ENCODE results near the gene RAD51B. TPM values are rescaled to one million over a fixed set of nuclear protein-coding genes. Genes with fewer than 3 reads are reported as not detected.

RAD51B gene
- 14.6 and 16.7 TPM in 2 replicates for total RNA-seq
- long read RNA-seq, transcript RAD51B-201 (7 exons, 922 nt) = major isoform, 9 of 21 reads
- long read RNA-seq, partial matches to known transcripts = 3 of 21 reads
- long read RNA-seq, other reads (novel, unspliced or antisense) = 9 of 21 reads

DNA sequence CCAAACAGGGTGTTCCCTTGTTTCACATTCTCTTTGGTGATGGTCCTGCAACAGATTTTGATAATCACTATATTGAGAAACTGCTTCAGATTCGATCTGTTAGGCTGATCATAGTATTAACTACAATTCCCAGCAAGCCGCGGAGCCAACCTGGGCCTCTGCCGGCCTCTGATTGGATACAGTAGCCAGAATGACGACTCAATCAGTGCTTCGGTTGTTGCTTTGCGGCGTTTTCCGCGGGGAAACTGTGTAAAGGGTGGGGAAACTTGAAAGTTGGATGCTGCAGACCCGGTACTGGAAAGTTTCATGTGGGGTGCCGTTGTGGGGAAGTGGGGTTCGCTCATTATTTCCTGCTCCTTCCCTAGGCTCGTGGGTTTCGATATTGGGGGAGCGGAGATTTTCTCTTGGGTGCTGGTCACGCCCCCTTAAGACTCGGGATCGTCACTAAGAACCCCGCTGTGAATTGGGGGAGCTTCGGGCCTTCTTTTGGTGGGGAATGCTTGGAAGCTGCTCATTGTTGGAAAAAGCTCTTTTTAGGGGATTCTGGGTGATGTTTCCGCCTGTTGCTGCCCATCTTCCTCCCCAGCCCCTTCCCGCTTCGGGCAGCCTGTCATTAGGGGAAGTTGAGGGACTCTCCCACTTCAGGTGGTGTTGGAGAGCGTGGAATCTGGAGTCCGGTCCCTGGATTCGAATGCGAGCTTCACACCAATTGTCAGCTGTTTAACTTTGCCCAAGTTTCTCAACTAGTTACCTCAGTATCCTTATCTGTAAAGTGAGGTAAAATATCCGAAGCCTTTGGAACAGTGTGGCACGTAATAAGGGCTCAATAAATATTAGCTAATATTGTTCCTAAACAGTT is at the start of gene RAD51B:
Gene RAD51B (plus strand): TSS at position 217 of the 859 bp plus-strand sequence.
- peak; percentile 79 for DNase-seq (ENCODE audit: low read depth, low spot score)
- TF ChIP-seq, protein P1, sequence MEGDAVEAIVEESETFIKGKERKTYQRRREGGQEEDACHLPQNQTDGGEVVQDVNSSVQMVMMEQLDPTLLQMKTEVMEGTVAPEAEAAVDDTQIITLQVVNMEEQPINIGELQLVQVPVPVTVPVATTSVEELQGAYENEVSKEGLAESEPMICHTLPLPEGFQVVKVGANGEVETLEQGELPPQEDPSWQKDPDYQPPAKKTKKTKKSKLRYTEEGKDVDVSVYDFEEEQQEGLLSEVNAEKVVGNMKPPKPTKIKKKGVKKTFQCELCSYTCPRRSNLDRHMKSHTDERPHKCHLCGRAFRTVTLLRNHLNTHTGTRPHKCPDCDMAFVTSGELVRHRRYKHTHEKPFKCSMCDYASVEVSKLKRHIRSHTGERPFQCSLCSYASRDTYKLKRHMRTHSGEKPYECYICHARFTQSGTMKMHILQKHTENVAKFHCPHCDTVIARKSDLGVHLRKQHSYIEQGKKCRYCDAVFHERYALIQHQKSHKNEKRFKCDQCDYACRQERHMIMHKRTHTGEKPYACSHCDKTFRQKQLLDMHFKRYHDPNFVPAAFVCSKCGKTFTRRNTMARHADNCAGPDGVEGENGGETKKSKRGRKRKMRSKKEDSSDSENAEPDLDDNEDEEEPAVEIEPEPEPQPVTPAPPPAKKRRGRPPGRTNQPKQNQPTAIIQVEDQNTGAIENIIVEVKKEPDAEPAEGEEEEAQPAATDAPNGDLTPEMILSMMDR (conservative IDR thresholded peaks at IDR 0.05) = no peak
- peak within 1 kb of the TSS; percentile 97 for H3K4me3 Mint-ChIP-seq
- peak within 1 kb of the TSS; percentile 99 for H3K27ac Mint-ChIP-seq (ENCODE audit: unreplicated experiment)
- no peaks in the 10 kb centered on the region for H3K9me3 Mint-ChIP-seq
- peaks cover 44% of the 10 kb centered on the region for H3K4me1 Mint-ChIP-seq
- no peaks in the 10 kb centered on the region for H3K36me3 Mint-ChIP-seq (ENCODE audit: low read depth)
- no peaks in the 10 kb centered on the region for H3K27me3 Mint-ChIP-seq (ENCODE audit: low read depth)

DNA sequence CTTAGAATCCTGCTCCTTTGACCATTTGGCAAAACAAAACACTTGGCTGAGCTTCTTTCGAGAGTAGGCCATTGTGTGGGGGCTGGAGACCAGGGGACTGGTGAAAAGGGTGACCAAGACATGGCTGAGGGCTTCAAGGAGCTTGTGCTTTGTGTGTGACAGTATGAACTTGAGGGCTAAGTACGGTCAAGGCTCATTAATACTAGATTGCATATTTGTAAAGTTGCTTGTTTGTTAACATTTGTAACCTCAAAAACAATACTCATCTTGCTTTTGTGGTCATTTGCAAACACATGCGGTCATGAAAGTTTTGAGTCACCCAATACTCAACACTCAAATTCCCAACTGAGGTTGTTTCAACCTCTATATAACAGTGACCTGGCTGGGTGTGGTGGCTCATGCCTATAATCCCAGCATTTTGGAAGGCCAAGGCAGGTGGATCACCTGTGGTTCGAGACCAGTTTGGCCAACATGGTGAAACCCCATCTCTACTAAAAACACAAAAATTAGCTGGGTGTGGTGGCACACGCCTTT is 45.7 kb upstream of the RAD51B start:
- no peaks in the 10 kb centered on the region for H3K9me3 Mint-ChIP-seq
- no peak overlapping the region for H3K27ac Mint-ChIP-seq (ENCODE audit: unreplicated experiment)
- TF ChIP-seq, protein P1 (conservative IDR thresholded peaks at IDR 0.05) = no peak
- H3K36me3 Mint-ChIP-seq (ENCODE audit: low read depth) = peaks cover 16% of the 10 kb centered on the region
- no peaks in the 10 kb centered on the region for H3K4me1 Mint-ChIP-seq
- no peak overlapping the region for H3K4me3 Mint-ChIP-seq
- no peaks in the 10 kb centered on the region for H3K27me3 Mint-ChIP-seq (ENCODE audit: low read depth)
- no peak for DNase-seq (ENCODE audit: low read depth, low spot score)

DNA sequence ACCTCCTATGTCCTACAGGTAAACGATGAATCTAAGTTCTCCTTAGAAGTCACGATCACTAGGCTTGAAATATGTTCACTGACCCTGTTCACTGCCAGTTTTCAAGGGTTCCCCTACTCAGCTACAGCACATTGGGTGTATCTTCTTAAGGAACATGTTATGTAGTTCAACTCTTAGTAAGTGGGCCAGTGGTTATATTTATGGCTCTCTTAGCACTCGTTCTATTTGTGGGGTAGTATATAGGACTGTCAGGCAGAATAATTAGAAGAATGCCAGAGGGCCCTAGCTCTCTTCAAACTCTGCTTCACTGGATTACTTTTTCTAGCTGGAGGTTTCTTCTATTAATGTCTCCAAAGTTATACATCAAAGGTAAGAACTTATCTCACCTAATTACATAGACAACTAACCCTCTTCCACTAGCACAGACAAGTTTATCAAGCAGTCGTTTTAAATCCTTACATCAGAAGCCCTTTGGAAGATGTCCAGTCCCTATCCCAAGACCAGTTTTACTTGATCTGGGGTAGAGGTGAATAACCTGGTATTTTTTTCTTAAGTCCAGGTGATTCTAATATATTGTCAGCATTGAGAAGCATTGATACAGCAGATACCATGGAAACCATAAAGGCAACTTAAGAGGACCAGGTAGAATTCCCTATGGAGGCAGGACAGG is 42.8 kb upstream of the RAD51B start:
- Mint-ChIP-seq H3K4me3 (no peak overlapping the region), H3K4me1 (no peaks in the 10 kb centered on the region), H3K36me3 (ENCODE audit: low read depth) (peaks cover 8% of the 10 kb centered on the region), H3K9me3 (no peaks in the 10 kb centered on the region), H3K27me3 (ENCODE audit: low read depth) (no peaks in the 10 kb centered on the region), H3K27ac (ENCODE audit: unreplicated experiment) (no peak overlapping the region)
- TF ChIP-seq, protein P1 (conservative IDR thresholded peaks at IDR 0.05) = no peak
- no peak for DNase-seq (ENCODE audit: low read depth, low spot score)

DNA sequence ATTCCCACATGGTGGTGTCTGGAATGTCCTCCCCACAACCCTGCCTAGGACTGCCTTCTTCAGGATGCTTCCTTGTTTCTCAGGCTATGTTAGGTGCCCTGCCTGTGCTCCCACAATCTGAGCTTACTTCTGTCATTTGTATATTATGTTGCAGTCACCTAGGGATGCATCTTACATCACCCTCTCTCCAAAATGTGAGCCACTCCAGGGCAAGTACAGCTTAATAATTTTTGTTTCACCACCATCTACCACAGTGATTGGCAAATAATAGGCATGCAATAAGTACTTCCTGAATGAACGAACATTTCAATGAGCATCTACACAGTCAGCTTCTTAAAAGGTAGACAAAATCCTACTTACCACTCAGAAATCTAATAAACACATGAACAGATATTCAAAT is 40.8 kb upstream of the RAD51B start:
- Mint-ChIP-seq H3K36me3 (ENCODE audit: low read depth) (peaks cover 12% of the 10 kb centered on the region), H3K9me3 (no peaks in the 10 kb centered on the region), H3K4me1 (no peaks in the 10 kb centered on the region), H3K27me3 (ENCODE audit: low read depth) (no peaks in the 10 kb centered on the region), H3K27ac (ENCODE audit: unreplicated experiment) (no peak overlapping the region), H3K4me3 (no peak overlapping the region)
- TF ChIP-seq, protein P1 (conservative IDR thresholded peaks at IDR 0.05) = no peak
- DNase-seq (ENCODE audit: low read depth, low spot score) = no peak

DNA sequence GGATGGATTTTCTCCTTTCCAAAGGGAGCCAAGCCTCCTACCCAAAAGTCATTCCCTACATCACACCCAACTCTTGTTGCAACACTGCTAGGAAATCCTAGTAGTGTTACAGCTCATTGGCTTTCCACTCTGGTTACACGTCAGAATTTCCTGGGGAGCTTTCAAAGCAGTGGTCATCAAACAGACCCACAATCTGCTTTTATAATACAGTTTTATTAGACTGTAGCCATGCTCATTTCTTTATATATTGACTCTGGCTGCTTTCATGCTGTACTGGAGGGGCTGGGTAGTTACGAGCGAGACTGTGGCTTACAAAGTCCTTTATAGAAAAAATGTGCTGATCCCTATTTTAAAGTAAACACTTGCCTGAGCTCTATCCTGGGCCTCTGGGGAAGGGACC is 37.5 kb upstream of the RAD51B start:
- Mint-ChIP-seq H3K4me1 (no peaks in the 10 kb centered on the region), H3K36me3 (ENCODE audit: low read depth) (peaks cover 16% of the 10 kb centered on the region), H3K27ac (ENCODE audit: unreplicated experiment) (peak overlapping the region; percentile 13), H3K27me3 (ENCODE audit: low read depth) (no peaks in the 10 kb centered on the region), H3K4me3 (no peak overlapping the region), H3K9me3 (no peaks in the 10 kb centered on the region)
- TF ChIP-seq, protein P1 (conservative IDR thresholded peaks at IDR 0.05) = no peak
- DNase-seq (ENCODE audit: low read depth, low spot score) = no peak
